Large intestine (tissue), 12 donors: Measurements from ENCODE around the gene LIMK1. TPM values are rescaled to one million over a fixed set of nuclear protein-coding genes. Genes with fewer than 3 reads are reported as not detected.

ENCODE experiments used
- DNase-seq, 2 donors: peaks; one replicate each; pipeline versions ENCODE4 v3.0.0 to v3.0.0-alpha.2; 2013
- H3K27ac ChIP-seq: one replicate; pipeline ENCODE4 v1.5.1; 2013; ENCODE audit warnings: low read length
- H3K27me3 ChIP-seq: 2 replicates; pipeline ENCODE4 v1.6.1; 2013; ENCODE audit warnings: low read length; ENCODE audit not compliant: control insufficient read depth, insufficient read depth
- H3K36me3 ChIP-seq: 2 replicates; pipeline ENCODE4 v1.6.1; 2013; ENCODE audit warnings: low read length; ENCODE audit not compliant: control insufficient read depth, insufficient read depth
- H3K4me1 ChIP-seq: one replicate; pipeline ENCODE4 v1.6.1; 2013; ENCODE audit warnings: low read length; ENCODE audit not compliant: control insufficient read depth, insufficient read depth
- H3K4me3 ChIP-seq: one replicate; pipeline ENCODE4 v1.5.1; 2013; ENCODE audit warnings: low read length
- H3K9me3 ChIP-seq: one replicate; pipeline ENCODE4 v1.6.1; 2013; ENCODE audit warnings: mild to moderate bottlenecking, low read depth, low read length, moderate library complexity; ENCODE audit not compliant: control insufficient read depth
- WGBS: methylation state at CpG from one replicate; pipeline ENCODE4 v1.1.5; 2013; ENCODE audit warnings: low lambda C conversion rate; ENCODE audit not compliant: insufficient coverage; 5-methylcytosine and 5-hydroxymethylcytosine counted together
- long read RNA-seq, 11 donors: transcript quantifications; one replicate each; lab custom pipeline, GENCODE V29; 2026
- polyA plus RNA-seq: library from polyadenylated mRNA; unstranded; fragments of 120-200 nt; gene quantifications from one replicate; pipeline ENCODE4 v1.2.1, GENCODE V29; 2013

The LIMK1 gene
- polyA plus RNA-seq = 10.2 TPM
- long read RNA-seq, donor 1, partial matches to known transcripts = 0 of 2 reads
- long read RNA-seq, donor 1, other reads (novel, unspliced or antisense) = 0 of 2 reads
- long read RNA-seq, donor 2, partial matches to known transcripts = 0 of 3 reads
- long read RNA-seq, donor 2, other reads (novel, unspliced or antisense) = 0 of 3 reads
- long read RNA-seq, donor 3, partial matches to known transcripts = 0 of 1 reads
- long read RNA-seq, donor 3, other reads (novel, unspliced or antisense) = 0 of 1 reads
- long read RNA-seq, donor 4, partial matches to known transcripts = 0 of 1 reads
- long read RNA-seq, donor 4, other reads (novel, unspliced or antisense) = 0 of 1 reads
- long read RNA-seq, donor 5, partial matches to known transcripts = 0 of 1 reads
- long read RNA-seq, donor 5, other reads (novel, unspliced or antisense) = 0 of 1 reads
- long read RNA-seq, donor 6, partial matches to known transcripts = 10 of 11 reads
- long read RNA-seq, donor 6, other reads (novel, unspliced or antisense) = 0 of 11 reads
- long read RNA-seq, donor 7 = 0 reads
- long read RNA-seq, donor 8 = 0 reads
- long read RNA-seq, donor 9, partial matches to known transcripts = 0 of 2 reads
- long read RNA-seq, donor 9, other reads (novel, unspliced or antisense) = 0 of 2 reads
- long read RNA-seq, donor 10, partial matches to known transcripts = 0 of 3 reads
- long read RNA-seq, donor 10, other reads (novel, unspliced or antisense) = 0 of 3 reads
- long read RNA-seq, donor 11, partial matches to known transcripts = 0 of 1 reads
- long read RNA-seq, donor 11, other reads (novel, unspliced or antisense) = 0 of 1 reads

- WGBS = no CpG with 5 or more reads among the region's 71 CpGs
- H3K27ac ChIP-seq = no peak within 1 kb of the TSS
- H3K9me3 ChIP-seq = no peaks in the 10 kb centered on the region
- H3K4me3 ChIP-seq = peak within 1 kb of the TSS; percentile 44
- H3K4me1 ChIP-seq = peaks cover 14% of the 10 kb centered on the region
- peak; percentile 77 to 79 for DNase-seq
- peaks cover 8% of the 10 kb centered on the region for H3K36me3 ChIP-seq
- H3K27me3 ChIP-seq = no peaks in the 10 kb centered on the region
Observed at GRCh38 chr7:74083117-74083876, at the start of gene LIMK1. Gene LIMK1 (plus strand): TSS chr7:74083804. CDS start chr7:74083991, 187 bp downstream.

GRCh38 chr7:74037609-74038008 lies 46.0 kb upstream of the LIMK1 start:
- peaks cover 10% of the 10 kb centered on the region for H3K4me1 ChIP-seq
- no CpG with 5 or more reads among the region's 8 CpGs for WGBS
- DNase-seq = no peak

GRCh38 chr7:74038194-74038961 lies 45.2 kb upstream of the LIMK1 start:
- WGBS = no CpG with 5 or more reads among the region's 16 CpGs
- H3K9me3 ChIP-seq = no peaks in the 10 kb centered on the region
- H3K27me3 ChIP-seq = no peaks in the 10 kb centered on the region
- H3K36me3 ChIP-seq = peaks cover 6% of the 10 kb centered on the region
- DNase-seq = no peak
- no peak overlapping the region for H3K27ac ChIP-seq
- peaks cover 9% of the 10 kb centered on the region for H3K4me1 ChIP-seq
- H3K4me3 ChIP-seq = no peak overlapping the region

More at GRCh38 chr7:74037609-74038008, 46.0 kb upstream of the LIMK1 start:
- H3K27ac ChIP-seq = no peak overlapping the region
- H3K4me3 ChIP-seq = no peak overlapping the region
- H3K27me3 ChIP-seq = no peaks in the 10 kb centered on the region
- no peaks in the 10 kb centered on the region for H3K9me3 ChIP-seq
- H3K36me3 ChIP-seq = peaks cover 6% of the 10 kb centered on the region

- no peak overlapping the region for H3K4me3 ChIP-seq
- no peaks in the 10 kb centered on the region for H3K4me1 ChIP-seq
- H3K27ac ChIP-seq = no peak overlapping the region
- H3K9me3 ChIP-seq = no peaks in the 10 kb centered on the region
- no peaks in the 10 kb centered on the region for H3K27me3 ChIP-seq
- no peak for DNase-seq
- no CpG with 5 or more reads among the region's 11 CpGs for WGBS
- peaks cover 6% of the 10 kb centered on the region for H3K36me3 ChIP-seq
Observed at GRCh38 chr7:74039337-74039736, 44.3 kb upstream of the LIMK1 start.

GRCh38 chr7:74040101-74040790 lies 43.4 kb upstream of the LIMK1 start:
- no CpG with 5 or more reads among the region's 13 CpGs for WGBS

GRCh38 chr7:74040791-74041520 lies 42.6 kb upstream of the LIMK1 start:
- Histone ChIP-seq H3K27ac (no peak overlapping the region), H3K4me3 (no peak overlapping the region), H3K36me3 (peaks cover 6% of the 10 kb centered on the region), H3K27me3 (no peaks in the 10 kb centered on the region), H3K4me1 (no peaks in the 10 kb centered on the region), H3K9me3 (no peaks in the 10 kb centered on the region)
- no peak for DNase-seq
- no CpG with 5 or more reads among the region's 12 CpGs for WGBS

More at GRCh38 chr7:74040101-74040790, 43.4 kb upstream of the LIMK1 start:
- Histone ChIP-seq H3K4me1 (no peaks in the 10 kb centered on the region), H3K36me3 (peaks cover 6% of the 10 kb centered on the region), H3K4me3 (no peak overlapping the region), H3K9me3 (no peaks in the 10 kb centered on the region), H3K27me3 (no peaks in the 10 kb centered on the region), H3K27ac (no peak overlapping the region)
- no peak for DNase-seq

GRCh38 chr7:74042746-74043522 lies 40.7 kb upstream of the LIMK1 start:
- Histone ChIP-seq H3K27ac (no peak overlapping the region), H3K27me3 (no peaks in the 10 kb centered on the region), H3K4me3 (no peak overlapping the region), H3K4me1 (no peaks in the 10 kb centered on the region), H3K36me3 (peaks cover 3% of the 10 kb centered on the region), H3K9me3 (no peaks in the 10 kb centered on the region)
- WGBS = no CpG with 5 or more reads among the region's 24 CpGs
- DNase-seq = no peak

- Histone ChIP-seq H3K36me3 (peaks cover 3% of the 10 kb centered on the region), H3K9me3 (no peaks in the 10 kb centered on the region), H3K4me3 (no peak overlapping the region), H3K27me3 (no peaks in the 10 kb centered on the region), H3K4me1 (no peaks in the 10 kb centered on the region), H3K27ac (no peak overlapping the region)
- peak in 1 of 2 donors; percentile 40 for DNase-seq
- WGBS = no CpG with 5 or more reads among the region's 9 CpGs
Observed at GRCh38 chr7:74043523-74043951, 40.1 kb upstream of the LIMK1 start.
